ENCODE data around the gene SH3PXD2A.

GRCh38 chr10:103868200-103868599 is 12.8 kb upstream of the SH3PXD2A start:
- TF ChIP-seq RAD51 (IDR thresholded peaks at IDR 0.05) (no peak), CTCF (IDR thresholded peaks at IDR 0.05 in 2 of 3, conservative IDR thresholded peaks at IDR 0.05 in 1 of 3; ENCODE audit: control insufficient read depth in 2 of 3, extremely low read depth in 1 of 3, insufficient read depth in 1 of 3, low read depth in 3 of 3, low read length in 3 of 3) (no peak), EP300 (IDR thresholded peaks at IDR 0.05; ENCODE audit: borderline replicate concordance in 1 of 2, control insufficient read depth in 1 of 2, low read depth in 2 of 2, low read length in 2 of 2) (no peak), BHLHE40 (IDR thresholded peaks at IDR 0.05; ENCODE audit: borderline replicate concordance in 1 of 2, low read depth in 2 of 2, low read length in 1 of 2) (no peak), SP1 (IDR thresholded peaks at IDR 0.05; ENCODE audit: low read depth, low read length) (no peak), POLR2A (IDR thresholded peaks at IDR 0.05; ENCODE audit: low read depth, low read length) (no peak), NFIC (IDR thresholded peaks at IDR 0.05; ENCODE audit: low read depth, low read length) (no peak), BACH1 (IDR thresholded peaks at IDR 0.05; ENCODE audit: borderline replicate concordance) (no peak), MAX (IDR thresholded peaks at IDR 0.05; ENCODE audit: low read depth, low read length) (no peak), HDGF (IDR thresholded peaks at IDR 0.05) (no peak)

Data from GM12878 (cell line).